ENCODE results near the gene ATM.
"Not testable (repeated sequence)": the region's sequence is repeated elsewhere in the genome, so short reads cannot be mapped to it uniquely, and the experiment has no call there.

ATM gene

GRCh38 chr11:108278546-108278945 is 55.7 kb downstream of the ATM start:
- DNase-seq (ENCODE audit: low spot score): no peak
- no peak for TF ChIP-seq CTCF (IDR thresholded peaks at IDR 0.05)
- H3K4me3 ChIP-seq: no peak overlapping the region
- peak overlapping the region in 1 of 2 donors; percentile 59 for H3K27ac ChIP-seq

GRCh38 chr11:108278954-108279353 is 56.1 kb downstream of the ATM start:
- no peak for TF ChIP-seq CTCF (IDR thresholded peaks at IDR 0.05)
- Histone ChIP-seq H3K27ac (peak overlapping the region in 1 of 2 donors; percentile 59), H3K4me3 (no peak overlapping the region)
- DNase-seq (ENCODE audit: low spot score): no peak

- H3K4me3 ChIP-seq: no peak overlapping the region
- DNase-seq (ENCODE audit: low spot score): no peak
- no peak for TF ChIP-seq CTCF (IDR thresholded peaks at IDR 0.05)
- H3K27ac ChIP-seq: no peak overlapping the region
Observed at GRCh38 chr11:108286370-108286769, 63.5 kb downstream of the ATM start.

- Histone ChIP-seq H3K27ac (no peak overlapping the region), H3K4me3 (no peak overlapping the region)
- no peak for DNase-seq (ENCODE audit: low spot score)
- TF ChIP-seq CTCF (IDR thresholded peaks at IDR 0.05): no peak
Observed at GRCh38 chr11:108286956-108287355, 64.1 kb downstream of the ATM start.

GRCh38 chr11:108289066-108289465 is 66.2 kb downstream of the ATM start:
- H3K4me3 ChIP-seq; DNase-seq (ENCODE audit: low spot score); H3K27ac ChIP-seq: not testable (repeated sequence)

GRCh38 chr11:108289699-108290098 is 66.8 kb downstream of the ATM start:
- Histone ChIP-seq H3K4me3 (no peak overlapping the region), H3K27ac (no peak overlapping the region)
- DNase-seq (ENCODE audit: low spot score): no peak
- no peak for TF ChIP-seq CTCF (IDR thresholded peaks at IDR 0.05)

- no peak overlapping the region for H3K27ac ChIP-seq
- DNase-seq (ENCODE audit: low spot score): no peak
- no peak for TF ChIP-seq CTCF (IDR thresholded peaks at IDR 0.05)
Observed at GRCh38 chr11:108293229-108293628, 70.4 kb downstream of the ATM start.

More at GRCh38 chr11:108293229-108293628, 70.4 kb downstream of the ATM start:
- H3K4me3 ChIP-seq: no peak overlapping the region

Data from coronary artery (tissue), 2 donors.